Neural progenitor cell (in vitro differentiated cells): ENCODE results near the gene CHPF. TPM values are rescaled to one million over a fixed set of nuclear protein-coding genes. Genes with fewer than 3 reads are reported as not detected.

Source experiments
- DNase-seq: peaks from one replicate; pipeline ENCODE4 v3.0.0-alpha.2; 2016; ENCODE audit warnings: low spot score
- H2AFZ ChIP-seq: fragments of 200-600 bp; sonication (generic); replicated peaks from 2 replicates; pipeline ENCODE4 v1.6.1; 2016; ENCODE audit warnings: antibody characterized with exemption
- H3F3A ChIP-seq: fragments of 200-600 bp; sonication (generic); 2 replicates; pipeline ENCODE4 v1.6.1; 2016; ENCODE audit warnings: antibody characterized with exemption, low read depth
- H3K27ac ChIP-seq: fragments of 200-600 bp; sonication (generic); 2 replicates; pipeline ENCODE4 v1.5.1; 2016; ENCODE audit warnings: mild to moderate bottlenecking
- H3K27me3 ChIP-seq: fragments of 200-600 bp; sonication (generic); 2 replicates; pipeline ENCODE4 v1.6.1; 2016; ENCODE audit warnings: mild to moderate bottlenecking, moderate library complexity
- H3K36me3 ChIP-seq: fragments of 200-600 bp; sonication (generic); 2 replicates; pipeline ENCODE4 v1.5.1; 2016
- H3K4me1 ChIP-seq: fragments of 200-600 bp; sonication (generic); 2 replicates; pipeline ENCODE4 v1.6.1; 2016; ENCODE audit warnings: mixed run types
- H3K4me2 ChIP-seq: fragments of 200-600 bp; sonication (generic); 2 replicates; pipeline ENCODE4 v1.6.1; 2016
- H3K4me3 ChIP-seq: fragments of 200-600 bp; sonication (generic); 2 replicates; pipeline ENCODE4 v1.5.1; 2016
- H3K79me2 ChIP-seq: fragments of 200-600 bp; sonication (generic); 2 replicates; pipeline ENCODE4 v1.6.1; 2016; ENCODE audit warnings: low read depth
- H3K9ac ChIP-seq: fragments of 200-600 bp; sonication (generic); 2 replicates; pipeline ENCODE4 v1.6.1; 2016
- H3K9me3 ChIP-seq: fragments of 200-600 bp; sonication (generic); 2 replicates; pipeline ENCODE4 v1.5.1; 2016; ENCODE audit warnings: low read depth
- H4K20me1 ChIP-seq: fragments of 200-600 bp; sonication (generic); 2 replicates; pipeline ENCODE4 v1.6.1; 2016; ENCODE audit warnings: low read depth
- H3K27ac Mint-ChIP-seq: 3 replicates; pipeline ENCODE4 v1.8.0; 2021; ENCODE audit warnings: mixed read lengths
- H3K27me3 Mint-ChIP-seq: 2 replicates; pipeline ENCODE4 v1.8.0; 2022; ENCODE audit warnings: low read depth, mild to moderate bottlenecking, inconsistent platforms, moderate library complexity, mixed read lengths; ENCODE audit not compliant: insufficient read depth
- H3K36me3 Mint-ChIP-seq: 3 replicates; pipeline ENCODE4 v1.8.0; 2021; ENCODE audit warnings: mixed read lengths
- H3K4me1 Mint-ChIP-seq: 3 replicates; pipeline ENCODE4 v1.8.0; 2021; ENCODE audit warnings: mixed read lengths
- H3K4me3 Mint-ChIP-seq: 3 replicates; pipeline ENCODE4 v1.8.0; 2021; ENCODE audit warnings: mild to moderate bottlenecking, moderate library complexity, mixed read lengths
- H3K9me3 Mint-ChIP-seq: 3 replicates; pipeline ENCODE4 v1.8.0; 2020; ENCODE audit warnings: mixed read lengths
- EZH2 ChIP-seq: fragments of 200-600 bp; sonication (generic); IDR thresholded peaks from 2 replicates; pipeline ENCODE4 v1.6.1; 2017; ENCODE audit warnings: antibody characterized with exemption, mild to moderate bottlenecking, moderate library complexity
- EZH2phosphoT487 ChIP-seq: fragments of 200-600 bp; sonication (generic); IDR thresholded peaks from 2 replicates; pipeline ENCODE4 v1.6.1; 2017; ENCODE audit warnings: antibody characterized with exemption
- total RNA-seq: library from RNA; depleted of rRNA; stranded (reverse); fragments of >200 nt; gene quantifications from 2 replicates; pipeline ENCODE4 v1.2.3, GENCODE V29; 2015; ENCODE audit warnings: low replicate concordance
- TF ChIP-seq, protein P1 (sequence below): fragments of 200-600 bp; sonication (generic); IDR thresholded peaks from 2 replicates; pipeline ENCODE4 v1.5.1; 2017; ENCODE audit warnings: antibody characterized with exemption, mild to moderate bottlenecking

The CHPF gene
- total RNA-seq, 1 donor from 2014 or later = 6.7 TPM

DNA sequence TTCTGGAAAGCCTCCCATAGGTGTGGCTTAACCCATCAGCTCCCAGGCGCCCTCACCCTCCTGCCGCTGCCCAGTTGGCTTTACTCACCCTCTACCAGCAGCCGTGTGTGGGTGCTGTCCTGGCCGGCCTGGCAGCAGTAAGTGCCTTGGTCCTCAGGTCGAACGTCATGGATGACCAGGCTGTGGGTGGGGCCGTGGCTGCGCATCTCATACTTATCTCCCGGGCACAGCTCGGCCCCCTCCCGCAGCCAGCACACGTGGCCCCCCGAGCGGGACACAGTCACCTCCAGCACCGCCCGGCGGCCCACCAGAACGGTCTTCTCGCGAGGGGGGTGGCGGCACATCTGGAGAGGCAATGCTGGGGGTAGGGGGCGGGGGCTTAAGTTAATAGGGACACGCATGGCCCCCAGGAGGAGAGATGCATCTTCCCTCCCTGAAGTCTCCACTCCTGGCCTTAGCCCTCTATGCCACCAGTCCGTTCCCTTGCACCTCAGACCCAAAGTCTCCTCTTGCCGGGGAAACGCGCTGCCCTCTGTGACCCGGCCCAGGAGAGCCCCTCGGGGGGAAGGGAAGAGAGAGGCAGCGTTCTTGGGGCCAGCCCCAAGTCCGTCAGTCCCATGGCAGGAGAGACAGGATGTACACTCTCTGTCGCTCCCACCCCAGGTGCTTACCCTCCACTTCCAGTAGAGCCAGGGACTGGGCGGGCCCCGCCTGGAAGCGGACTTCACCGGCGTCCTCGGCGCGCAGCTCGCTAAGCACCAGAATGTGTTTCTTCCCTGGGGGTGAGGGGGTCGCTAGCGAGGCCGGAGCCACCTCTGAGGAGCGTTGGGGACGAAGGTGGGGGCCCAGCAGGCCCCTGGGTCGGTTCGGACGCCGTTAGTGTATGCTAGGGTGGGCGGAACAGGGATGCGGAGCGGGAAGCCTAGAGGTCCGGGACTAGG lies 8.1 kb upstream of the CHPF start:
- Histone ChIP-seq H3F3A (no peaks in the 10 kb centered on the region), H3K9me3 (no peaks in the 10 kb centered on the region), H4K20me1 (peaks cover 14% of the 10 kb centered on the region), H3K4me2 (peak overlapping the region; percentile 98), H3K9ac (no peak overlapping the region), H3K4me1 (peaks cover 5% of the 10 kb centered on the region), H3K36me3 (no peaks in the 10 kb centered on the region), H2AFZ (peak overlapping the region; percentile 86), H3K27ac (no peak overlapping the region), H3K79me2 (no peaks in the 10 kb centered on the region), H3K4me3 (peak overlapping the region; percentile 82), H3K27me3 (peaks cover 39% of the 10 kb centered on the region)
- Mint-ChIP-seq H3K27ac (peak overlapping the region; percentile 46), H3K4me3 (peak overlapping the region; percentile 88), H3K9me3 (no peaks in the 10 kb centered on the region), H3K36me3 (peaks cover 9% of the 10 kb centered on the region), H3K4me1 (peaks cover 11% of the 10 kb centered on the region), H3K27me3 (peaks cover 20% of the 10 kb centered on the region)
- peak; percentile 40 for DNase-seq
- TF ChIP-seq EZH2phosphoT487 = no peak
- TF ChIP-seq EZH2 = no peak
- TF ChIP-seq, protein P1, sequence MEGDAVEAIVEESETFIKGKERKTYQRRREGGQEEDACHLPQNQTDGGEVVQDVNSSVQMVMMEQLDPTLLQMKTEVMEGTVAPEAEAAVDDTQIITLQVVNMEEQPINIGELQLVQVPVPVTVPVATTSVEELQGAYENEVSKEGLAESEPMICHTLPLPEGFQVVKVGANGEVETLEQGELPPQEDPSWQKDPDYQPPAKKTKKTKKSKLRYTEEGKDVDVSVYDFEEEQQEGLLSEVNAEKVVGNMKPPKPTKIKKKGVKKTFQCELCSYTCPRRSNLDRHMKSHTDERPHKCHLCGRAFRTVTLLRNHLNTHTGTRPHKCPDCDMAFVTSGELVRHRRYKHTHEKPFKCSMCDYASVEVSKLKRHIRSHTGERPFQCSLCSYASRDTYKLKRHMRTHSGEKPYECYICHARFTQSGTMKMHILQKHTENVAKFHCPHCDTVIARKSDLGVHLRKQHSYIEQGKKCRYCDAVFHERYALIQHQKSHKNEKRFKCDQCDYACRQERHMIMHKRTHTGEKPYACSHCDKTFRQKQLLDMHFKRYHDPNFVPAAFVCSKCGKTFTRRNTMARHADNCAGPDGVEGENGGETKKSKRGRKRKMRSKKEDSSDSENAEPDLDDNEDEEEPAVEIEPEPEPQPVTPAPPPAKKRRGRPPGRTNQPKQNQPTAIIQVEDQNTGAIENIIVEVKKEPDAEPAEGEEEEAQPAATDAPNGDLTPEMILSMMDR = no peak

DNA sequence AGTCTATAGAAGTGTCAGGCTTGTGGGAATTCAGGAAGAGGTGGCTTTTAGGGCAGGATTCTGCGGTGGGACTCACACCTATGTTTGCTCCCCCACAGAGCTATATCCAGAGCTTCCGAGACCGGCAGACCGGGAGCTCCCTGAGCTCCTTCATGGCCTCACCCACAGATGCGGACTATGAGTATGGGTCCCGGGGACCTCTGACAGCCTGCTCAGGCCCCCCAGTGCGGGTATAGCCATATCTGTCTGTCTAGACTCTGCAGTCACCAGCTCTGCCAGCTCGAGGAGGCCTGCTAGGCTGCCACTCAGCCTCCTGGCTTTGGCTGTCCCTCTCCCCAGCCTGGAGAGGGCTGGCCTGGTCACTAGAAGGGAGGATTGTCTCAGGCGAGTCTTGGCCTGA lies 6.0 kb upstream of the CHPF start:
- no peak for DNase-seq
- Mint-ChIP-seq H3K4me1 (peaks cover 18% of the 10 kb centered on the region), H3K9me3 (no peaks in the 10 kb centered on the region), H3K4me3 (no peak overlapping the region), H3K27ac (no peak overlapping the region), H3K36me3 (peaks cover 10% of the 10 kb centered on the region), H3K27me3 (peaks cover 24% of the 10 kb centered on the region)
- Histone ChIP-seq H3K9ac (no peak overlapping the region), H3K36me3 (no peaks in the 10 kb centered on the region), H2AFZ (no peak overlapping the region), H3K4me2 (no peak overlapping the region), H3F3A (peaks cover 4% of the 10 kb centered on the region), H3K4me1 (peaks cover 5% of the 10 kb centered on the region), H3K27me3 (peaks cover 49% of the 10 kb centered on the region), H3K4me3 (no peak overlapping the region), H3K9me3 (no peaks in the 10 kb centered on the region), H4K20me1 (peaks cover 19% of the 10 kb centered on the region), H3K27ac (no peak overlapping the region), H3K79me2 (no peaks in the 10 kb centered on the region)
- TF ChIP-seq EZH2phosphoT487 (no peak), EZH2 (no peak)
- TF ChIP-seq, protein P1 = no peak

DNA sequence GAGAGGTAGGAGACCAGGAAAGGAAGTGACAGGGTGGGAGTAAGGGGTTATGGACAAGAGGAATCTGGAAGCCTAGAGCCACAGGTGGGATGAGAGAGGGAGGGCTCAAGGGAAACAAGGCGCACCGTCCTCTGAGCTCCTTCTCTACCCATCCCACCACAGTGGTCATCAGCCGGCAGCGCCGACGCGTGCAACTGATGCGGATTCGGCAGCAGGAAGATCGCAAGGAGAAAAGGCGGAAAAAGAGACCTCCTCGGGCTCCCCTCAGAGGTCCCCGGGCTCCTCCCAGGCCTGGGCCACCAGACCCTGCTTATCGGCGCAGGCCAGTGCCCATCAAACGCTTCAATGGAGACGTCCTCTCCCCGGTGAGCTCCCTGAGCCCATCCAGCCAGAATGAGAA lies 5.4 kb upstream of the CHPF start:
- Histone ChIP-seq H2AFZ (no peak overlapping the region), H3K79me2 (no peaks in the 10 kb centered on the region), H3K9ac (no peak overlapping the region), H4K20me1 (peaks cover 24% of the 10 kb centered on the region), H3K4me2 (no peak overlapping the region), H3K4me1 (peaks cover 10% of the 10 kb centered on the region), H3K27me3 (peaks cover 53% of the 10 kb centered on the region), H3F3A (peaks cover 10% of the 10 kb centered on the region), H3K4me3 (no peak overlapping the region), H3K36me3 (no peaks in the 10 kb centered on the region), H3K27ac (no peak overlapping the region), H3K9me3 (no peaks in the 10 kb centered on the region)
- H3K4me3 Mint-ChIP-seq = no peak overlapping the region
- H3K27ac Mint-ChIP-seq = no peak overlapping the region
- DNase-seq = no peak
- peaks cover 25% of the 10 kb centered on the region for H3K27me3 Mint-ChIP-seq
- TF ChIP-seq EZH2phosphoT487 = no peak
- no peak for TF ChIP-seq EZH2
- TF ChIP-seq, protein P1 = no peak
- peaks cover 23% of the 10 kb centered on the region for H3K4me1 Mint-ChIP-seq
- peaks cover 7% of the 10 kb centered on the region for H3K36me3 Mint-ChIP-seq
- H3K9me3 Mint-ChIP-seq = no peaks in the 10 kb centered on the region
